Upper lobe of left lung (tissue), 6 donors: ENCODE measurements around the gene FOXP1. TPM values are rescaled to one million over a fixed set of nuclear protein-coding genes. Genes with fewer than 3 reads are reported as not detected.

Experiments used
- ATAC-seq, 2 donors: fragments of 200-7000 bp; cut with Tn5 transposase; one replicate each; pipeline ENCODE4 v1.9.1; 2022; ENCODE audit warnings: mild to moderate bottlenecking in 2 of 2, moderate library complexity in 2 of 2; ENCODE audit not compliant: low FRiP score in 2 of 2
- DNase-seq, 2 donors: peaks; one replicate each; pipeline ENCODE4 v3.0.0-alpha.2; 2019 to 2020
- H3K27ac ChIP-seq, 4 donors: fragments of 200-600 bp; sonication (generic); one replicate each; pipeline ENCODE4 v1.5.1; 2016 to 2019
- H3K27me3 ChIP-seq, 4 donors: fragments of 200-600 bp; sonication (generic); one replicate each; pipeline ENCODE4 v1.5.1; 2017 to 2019
- H3K36me3 ChIP-seq, 4 donors: fragments of 200-600 bp; sonication (generic); one replicate each; pipeline ENCODE4 v1.5.1; 2016 to 2019
- H3K4me1 ChIP-seq, 4 donors: fragments of 200-600 bp; sonication (generic); one replicate each; pipeline ENCODE4 v1.5.1; 2018 to 2019
- H3K4me3 ChIP-seq, 4 donors: fragments of 200-600 bp; sonication (generic); one replicate each; pipeline ENCODE4 v1.5.1; 2017 to 2019; ENCODE audit warnings: mild to moderate bottlenecking in 2 of 4, moderate library complexity in 1 of 4
- H3K9me3 ChIP-seq, 4 donors: fragments of 200-600 bp; sonication (generic); one replicate each; pipeline ENCODE4 v1.5.1; 2018 to 2019
- EP300 ChIP-seq, 4 donors: sonication (generic); formaldehyde crosslinking; IDR thresholded peaks; one replicate each; pipeline ENCODE4 v1.5.1; 2017; ENCODE audit warnings: antibody characterized with exemption in 4 of 4, control low read depth in 2 of 4
- POLR2A ChIP-seq, 4 donors: fragments of 450-650 bp; IDR thresholded peaks; one replicate each; pipeline ENCODE4 v1.5.1; 2016 to 2017; ENCODE audit warnings: antibody characterized with exemption in 4 of 4, mild to moderate bottlenecking in 2 of 4
- POLR2AphosphoS5 ChIP-seq, 2 donors: sonication (generic); formaldehyde crosslinking; IDR thresholded peaks; one replicate each; pipeline ENCODE4 v1.5.1; 2017; ENCODE audit warnings: antibody characterized with exemption in 2 of 2
- WGBS, 2 donors: methylation state at CpG; one replicate each; pipeline ENCODE4 v1.1.5; 2017 to 2018; 5-methylcytosine and 5-hydroxymethylcytosine counted together
- total RNA-seq, 6 donors: library from RNA; depleted of rRNA in 4 of 6; stranded (reverse); fragments of >200 nt in 4 of 6; gene quantifications; one replicate each; pipeline versions ENCODE4 v1.1.0 to v1.2.1, GENCODE V29; 2016 to 2021
- TF ChIP-seq, protein P1 (sequence below), 6 experiments: fragments of 450-650 bp in 4 of 6; fragments of 200-600 bp in 2 of 6; sonication (generic) in 2 of 6; IDR thresholded peaks; one replicate each; pipeline ENCODE4 v1.5.1; 2016 to 2019; ENCODE audit warnings: antibody characterized with exemption in 6 of 6
- donor health status: DM: no; HTN: no; CAD: no; lungs with moderate emphysema.
- donor health status: DM: no; HTN: yes; CAD: no; lungs with severe emphysema.

The FOXP1 gene
- total RNA-seq, 6 donors from 2014 or later: 103 to 248 (median 134) TPM

DNA sequence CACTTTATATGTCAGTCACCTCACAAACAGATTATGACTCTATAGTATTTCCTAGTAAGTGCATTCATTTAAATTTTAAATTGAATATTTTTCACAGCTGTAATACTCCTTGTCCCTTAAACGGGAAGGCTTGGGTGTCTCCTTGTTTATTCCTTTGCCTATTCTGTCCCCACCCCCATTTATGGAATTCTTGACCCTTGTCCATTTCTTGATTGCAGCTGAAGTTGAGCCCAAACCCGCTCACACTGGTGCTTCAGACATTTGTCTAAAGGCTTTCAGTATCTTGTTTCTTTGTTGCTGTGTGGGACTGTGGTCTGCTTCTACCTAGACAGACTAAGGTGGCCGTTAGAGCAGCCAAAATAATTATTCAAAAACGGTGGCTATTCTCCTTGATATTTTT, 449.7 kb downstream of the FOXP1 start:
- ATAC-seq (no peak), DNase-seq (no peak)
- TF ChIP-seq POLR2AphosphoS5 (IDR thresholded peaks at IDR 0.05) (no peak), EP300 (IDR thresholded peaks at IDR 0.05) (no peak), POLR2A (IDR thresholded peaks at IDR 0.05) (no peak)
- TF ChIP-seq, protein P1, sequence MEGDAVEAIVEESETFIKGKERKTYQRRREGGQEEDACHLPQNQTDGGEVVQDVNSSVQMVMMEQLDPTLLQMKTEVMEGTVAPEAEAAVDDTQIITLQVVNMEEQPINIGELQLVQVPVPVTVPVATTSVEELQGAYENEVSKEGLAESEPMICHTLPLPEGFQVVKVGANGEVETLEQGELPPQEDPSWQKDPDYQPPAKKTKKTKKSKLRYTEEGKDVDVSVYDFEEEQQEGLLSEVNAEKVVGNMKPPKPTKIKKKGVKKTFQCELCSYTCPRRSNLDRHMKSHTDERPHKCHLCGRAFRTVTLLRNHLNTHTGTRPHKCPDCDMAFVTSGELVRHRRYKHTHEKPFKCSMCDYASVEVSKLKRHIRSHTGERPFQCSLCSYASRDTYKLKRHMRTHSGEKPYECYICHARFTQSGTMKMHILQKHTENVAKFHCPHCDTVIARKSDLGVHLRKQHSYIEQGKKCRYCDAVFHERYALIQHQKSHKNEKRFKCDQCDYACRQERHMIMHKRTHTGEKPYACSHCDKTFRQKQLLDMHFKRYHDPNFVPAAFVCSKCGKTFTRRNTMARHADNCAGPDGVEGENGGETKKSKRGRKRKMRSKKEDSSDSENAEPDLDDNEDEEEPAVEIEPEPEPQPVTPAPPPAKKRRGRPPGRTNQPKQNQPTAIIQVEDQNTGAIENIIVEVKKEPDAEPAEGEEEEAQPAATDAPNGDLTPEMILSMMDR (IDR thresholded peaks at IDR 0.05): no peak
- Histone ChIP-seq H3K4me3 (no peak overlapping the region), H3K36me3 (no peaks in the 10 kb centered on the region), H3K9me3 (no peaks in the 10 kb centered on the region), H3K27ac (peak overlapping the region in 2 of 4 donors; percentile 8 to 50), H3K4me1 (peaks cover 29 to 57% (median 35%) of the 10 kb centered on the region in 4 donors), H3K27me3 (no peaks in the 10 kb centered on the region)
- WGBS, 2 donors: 52 to 59% methylated on average over 4 of the region's 4 CpGs

GRCh38 chr3:71132995-71133730, 450.4 kb downstream of the FOXP1 start:
- ATAC-seq: no peak
- no peak for DNase-seq
- Histone ChIP-seq H3K4me3 (no peak overlapping the region), H3K27ac (peak overlapping the region in 2 of 4 donors; percentile 8 to 11), H3K9me3 (no peaks in the 10 kb centered on the region), H3K36me3 (no peaks in the 10 kb centered on the region), H3K27me3 (no peaks in the 10 kb centered on the region), H3K4me1 (peaks cover 35 to 62% (median 39%) of the 10 kb centered on the region in 4 donors)
- no peak for TF ChIP-seq EP300 (IDR thresholded peaks at IDR 0.05)
- no peak for TF ChIP-seq POLR2AphosphoS5 (IDR thresholded peaks at IDR 0.05)
- no peak for TF ChIP-seq POLR2A (IDR thresholded peaks at IDR 0.05)
- TF ChIP-seq, protein P1 (IDR thresholded peaks at IDR 0.05): no peak
- WGBS, 2 donors: 81 to 83% methylated on average over 8 of the region's 8 CpGs

- Histone ChIP-seq H3K27me3 (no peaks in the 10 kb centered on the region), H3K9me3 (no peaks in the 10 kb centered on the region), H3K27ac (peak overlapping the region; percentile 82 to 92 (median 86)), H3K4me1 (peaks cover 46 to 78% (median 53%) of the 10 kb centered on the region in 4 donors), H3K36me3 (no peaks in the 10 kb centered on the region), H3K4me3 (peak overlapping the region in 2 of 4 donors; percentile 53)
- WGBS, 2 donors: 60 to 64% methylated on average over 10 of the region's 10 CpGs
- TF ChIP-seq POLR2AphosphoS5 (IDR thresholded peaks at IDR 0.05) (no peak), POLR2A (IDR thresholded peaks at IDR 0.05) (no peak), EP300 (IDR thresholded peaks at IDR 0.05) (no peak)
- TF ChIP-seq, protein P1 (IDR thresholded peaks at IDR 0.05): no peak
- DNase-seq (peak in 1 of 2 donors; percentile 39), ATAC-seq (no peak)
These were observed 451.9 kb downstream of the FOXP1 start for GRCh38 chr3:71131375-71132314.

GRCh38 chr3:71130471-71131374, 452.8 kb downstream of the FOXP1 start:
- Histone ChIP-seq H3K27me3 (no peaks in the 10 kb centered on the region), H3K27ac (peak overlapping the region; percentile 82 to 92 (median 86)), H3K4me1 (peaks cover 41 to 81% (median 51%) of the 10 kb centered on the region in 4 donors), H3K36me3 (no peaks in the 10 kb centered on the region), H3K4me3 (peak overlapping the region; percentile 44 to 53 (median 52)), H3K9me3 (no peaks in the 10 kb centered on the region)
- peak; percentile 84 to 91 for ATAC-seq
- 20 to 23% methylated on average over 19 of the region's 19 CpGs for WGBS, 2 donors
- peak in 2 of 4 donors; percentile 44 to 83 for TF ChIP-seq POLR2A (IDR thresholded peaks at IDR 0.05)
- peak; percentile 27 to 82 for TF ChIP-seq POLR2AphosphoS5 (IDR thresholded peaks at IDR 0.05)
- peak in 1 of 4 donors; percentile 60 for TF ChIP-seq EP300 (IDR thresholded peaks at IDR 0.05)
- TF ChIP-seq, protein P1 (IDR thresholded peaks at IDR 0.05): no peak
- peak in 1 of 2 donors; percentile 93 for DNase-seq
